HUES64 (cell line): Measurements from ENCODE around the gene OR10G2. TPM values are rescaled to one million over a fixed set of nuclear protein-coding genes. Genes with fewer than 3 reads are reported as not detected.

Source experiments
- H3K27ac ChIP-seq: 2 replicates; pipeline ENCODE4 v1.7.0; 2013; ENCODE audit warnings: low read depth, low read length, inconsistent platforms
- H3K27me3 ChIP-seq: 2 replicates; pipeline ENCODE4 v1.6.1; 2013; ENCODE audit warnings: mild to moderate bottlenecking, low read length; ENCODE audit not compliant: insufficient read depth
- H3K36me3 ChIP-seq: 2 replicates; pipeline ENCODE4 v1.6.1; 2013; ENCODE audit warnings: mild to moderate bottlenecking, low read length; ENCODE audit not compliant: insufficient read depth
- H3K4me1 ChIP-seq: 2 replicates; pipeline ENCODE4 v1.6.1; 2013; ENCODE audit warnings: mild to moderate bottlenecking, low read length, moderate library complexity; ENCODE audit not compliant: insufficient read depth
- H3K4me3 ChIP-seq: 2 replicates; pipeline ENCODE4 v1.5.1; 2013; ENCODE audit warnings: mild to moderate bottlenecking, low read length, moderate library complexity
- H3K9ac ChIP-seq: 2 replicates; pipeline ENCODE4 v1.6.1; 2013; ENCODE audit warnings: mild to moderate bottlenecking, low read depth, low read length
- H3K9me3 ChIP-seq: 2 replicates; pipeline ENCODE4 v1.6.1; 2013; ENCODE audit warnings: low read depth, low read length; ENCODE audit not compliant: insufficient read depth
- WGBS: fragments of 150-250, 120-280 bp; methylation state at CpG from one replicate; pipeline ENCODE4 v1.1.7; 2013; ENCODE audit warnings: missing lambda C conversion rate; 5-methylcytosine and 5-hydroxymethylcytosine counted together
- polyA plus RNA-seq, 2 experiments: library from polyadenylated mRNA; stranded (reverse); fragments of 50-300 nt; gene quantifications; one replicate each; pipeline ENCODE4 v1.2.3, GENCODE V29; 2013

Gene OR10G2, protein sequence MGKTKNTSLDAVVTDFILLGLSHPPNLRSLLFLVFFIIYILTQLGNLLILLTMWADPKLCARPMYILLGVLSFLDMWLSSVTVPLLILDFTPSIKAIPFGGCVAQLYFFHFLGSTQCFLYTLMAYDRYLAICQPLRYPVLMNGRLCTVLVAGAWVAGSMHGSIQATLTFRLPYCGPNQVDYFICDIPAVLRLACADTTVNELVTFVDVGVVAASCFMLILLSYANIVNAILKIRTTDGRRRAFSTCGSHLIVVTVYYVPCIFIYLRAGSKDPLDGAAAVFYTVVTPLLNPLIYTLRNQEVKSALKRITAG
- polyA plus RNA-seq (2013, experiment 1 of 2): not detected
- polyA plus RNA-seq (2013, experiment 2 of 2): not detected

DNA sequence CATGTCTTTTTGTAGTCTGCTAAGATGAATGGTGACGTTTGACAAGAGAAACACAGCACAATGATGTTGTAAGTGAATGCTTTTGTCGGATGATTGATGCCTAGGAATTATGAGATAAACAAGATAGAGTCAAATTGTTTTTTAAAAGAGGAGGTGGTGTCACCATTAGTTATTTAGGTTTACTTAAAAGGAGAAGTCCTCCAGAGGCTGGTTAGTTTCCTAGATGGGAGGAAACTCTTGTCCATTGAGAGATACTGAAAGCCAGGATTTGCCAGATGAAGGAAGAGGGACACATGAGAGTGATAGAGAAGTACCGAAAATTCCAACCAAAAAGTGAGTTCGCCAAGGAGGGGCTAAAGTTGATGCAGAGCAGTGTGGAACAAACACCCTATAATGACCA is at the start of gene OR10G2:
Gene OR10G2 (minus strand): TSS at position 101 of the 400 bp plus-strand sequence. CDS start 98 bp downstream, at position 3.
- 89% methylated on average over 4 of the region's 4 CpGs for WGBS
- Histone ChIP-seq H3K27me3 (no peaks in the 10 kb centered on the region), H3K9me3 (no peaks in the 10 kb centered on the region), H3K27ac (no peak within 1 kb of the TSS), H3K4me3 (no peak within 1 kb of the TSS), H3K36me3 (no peaks in the 10 kb centered on the region), H3K4me1 (no peaks in the 10 kb centered on the region), H3K9ac (no peak within 1 kb of the TSS)

DNA sequence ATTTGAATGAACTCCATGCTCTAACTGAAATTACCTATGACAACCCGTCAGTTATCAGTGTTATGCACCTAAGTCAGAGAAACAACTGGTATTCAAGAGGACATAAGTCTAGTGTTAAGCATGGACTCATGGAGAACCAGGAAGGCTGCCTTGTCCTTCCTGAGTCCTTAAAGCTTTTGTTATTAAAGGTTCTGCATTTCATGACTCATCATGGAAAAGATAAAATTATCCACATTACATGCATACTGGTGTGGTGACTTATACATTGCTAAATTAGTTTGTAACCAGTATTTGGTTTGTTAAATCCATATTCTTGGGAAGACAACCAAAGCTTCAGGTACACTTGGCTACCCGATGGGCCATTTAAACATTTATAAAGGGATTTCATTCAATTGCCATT is 45.3 kb upstream of the OR10G2 start:
- no peak overlapping the region for H3K9ac ChIP-seq
- H3K27me3 ChIP-seq: no peaks in the 10 kb centered on the region
- H3K27ac ChIP-seq: no peak overlapping the region
- no peak overlapping the region for H3K4me3 ChIP-seq
- WGBS: 94% methylated on average over 2 of the region's 2 CpGs
- H3K9me3 ChIP-seq: no peaks in the 10 kb centered on the region
- H3K36me3 ChIP-seq: no peaks in the 10 kb centered on the region
- no peaks in the 10 kb centered on the region for H3K4me1 ChIP-seq

GRCh38 chr14:21675566-21675965 is 40.8 kb upstream of the OR10G2 start:
- Histone ChIP-seq H3K4me1 (no peaks in the 10 kb centered on the region), H3K4me3 (no peak overlapping the region), H3K27ac (no peak overlapping the region), H3K9ac (no peak overlapping the region), H3K9me3 (no peaks in the 10 kb centered on the region), H3K36me3 (no peaks in the 10 kb centered on the region), H3K27me3 (no peaks in the 10 kb centered on the region)
- 88% methylated on average over 4 of the region's 4 CpGs for WGBS

GRCh38 chr14:21673718-21674117 is 39.0 kb upstream of the OR10G2 start, which contains the start of gene OR4E1:
OR4E1 (minus strand) TSS chr14:21673818; CDS start chr14:21670935, 2,883 bp downstream.
- H3K4me1 ChIP-seq: no peaks in the 10 kb centered on the region
- H3K9ac ChIP-seq: no peak within 1 kb of the TSS
- 88% methylated on average over 1 of the region's 1 CpG for WGBS
- no peaks in the 10 kb centered on the region for H3K9me3 ChIP-seq
- H3K36me3 ChIP-seq: no peaks in the 10 kb centered on the region
- no peak within 1 kb of the TSS for H3K4me3 ChIP-seq
- no peaks in the 10 kb centered on the region for H3K27me3 ChIP-seq
- no peak within 1 kb of the TSS for H3K27ac ChIP-seq

- Histone ChIP-seq H3K27me3 (no peaks in the 10 kb centered on the region), H3K4me1 (no peaks in the 10 kb centered on the region), H3K4me3 (no peak overlapping the region), H3K36me3 (no peaks in the 10 kb centered on the region), H3K9me3 (no peaks in the 10 kb centered on the region), H3K27ac (no peak overlapping the region), H3K9ac (no peak overlapping the region)
- 96% methylated on average over 1 of the region's 1 CpG for WGBS
Observed at GRCh38 chr14:21672116-21672515, 37.4 kb upstream of the OR10G2 start.

- H3K36me3 ChIP-seq: no peaks in the 10 kb centered on the region
- WGBS: 83% methylated on average over 2 of the region's 2 CpGs
- H3K27ac ChIP-seq: no peak overlapping the region
- H3K27me3 ChIP-seq: no peaks in the 10 kb centered on the region
- H3K4me3 ChIP-seq: no peak overlapping the region
- no peaks in the 10 kb centered on the region for H3K4me1 ChIP-seq
- H3K9ac ChIP-seq: no peak overlapping the region
- H3K9me3 ChIP-seq: no peaks in the 10 kb centered on the region
Observed at GRCh38 chr14:21671371-21671770, 36.6 kb upstream of the OR10G2 start.

GRCh38 chr14:21669284-21669683 is 34.5 kb upstream of the OR10G2 start:
- Histone ChIP-seq H3K9ac (no peak overlapping the region), H3K27me3 (no peaks in the 10 kb centered on the region), H3K36me3 (no peaks in the 10 kb centered on the region), H3K4me3 (no peak overlapping the region), H3K27ac (no peak overlapping the region), H3K9me3 (no peaks in the 10 kb centered on the region), H3K4me1 (no peaks in the 10 kb centered on the region)

DNA sequence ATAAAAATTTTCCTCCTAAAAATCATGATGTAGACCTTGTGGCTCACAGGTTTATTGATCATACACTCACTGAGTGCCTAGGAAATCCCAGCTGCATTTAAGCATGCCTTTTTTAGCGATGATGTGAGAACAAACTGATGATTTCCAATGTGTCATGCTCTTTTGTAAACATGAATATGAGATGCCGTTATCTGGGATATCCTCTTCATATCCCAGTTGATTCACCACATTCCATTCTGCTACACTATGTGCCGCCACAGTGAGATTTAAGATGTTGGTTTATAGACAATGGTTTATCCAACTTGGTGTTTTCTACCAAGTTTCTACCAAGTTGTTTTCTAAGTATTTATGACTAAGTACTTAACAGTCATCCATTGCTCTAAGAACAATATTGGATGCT is 33.6 kb upstream of the OR10G2 start:
- Histone ChIP-seq H3K9ac (no peak overlapping the region), H3K4me3 (no peak overlapping the region), H3K27me3 (no peaks in the 10 kb centered on the region), H3K4me1 (no peaks in the 10 kb centered on the region), H3K27ac (no peak overlapping the region), H3K9me3 (no peaks in the 10 kb centered on the region), H3K36me3 (no peaks in the 10 kb centered on the region)
- 94% methylated on average over 2 of the region's 3 CpGs for WGBS

- H3K27me3 ChIP-seq: no peaks in the 10 kb centered on the region
- WGBS: 96% methylated on average over 1 of the region's 1 CpG
Observed at GRCh38 chr14:21656980-21657379, 22.2 kb upstream of the OR10G2 start.

DNA sequence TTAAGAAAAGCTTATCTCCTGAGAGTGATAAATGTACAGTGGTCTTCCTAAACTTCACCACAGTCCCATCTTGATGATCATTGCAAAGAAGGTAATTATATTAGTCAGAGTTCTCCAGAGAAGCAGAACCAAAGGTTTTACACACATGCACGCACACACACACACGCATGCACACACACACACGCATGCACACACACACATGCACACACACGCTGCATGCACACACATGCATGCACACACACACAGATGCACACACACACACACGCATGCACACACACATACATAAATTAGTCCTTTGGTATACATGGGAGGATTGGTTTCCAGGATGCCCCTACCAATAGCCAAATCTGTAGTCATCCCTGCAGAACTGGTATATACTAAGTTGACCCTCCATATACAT is 19.5 kb upstream of the OR10G2 start:
- Histone ChIP-seq H3K9me3 (no peaks in the 10 kb centered on the region), H3K9ac (no peak overlapping the region), H3K27ac (no peak overlapping the region), H3K4me1 (peaks cover 9% of the 10 kb centered on the region), H3K4me3 (no peak overlapping the region), H3K27me3 (no peaks in the 10 kb centered on the region), H3K36me3 (no peaks in the 10 kb centered on the region)
- whole genome bisulfite sequencing: 92% methylated on average over 5 of the region's 5 CpGs

More at GRCh38 chr14:21656980-21657379, 22.2 kb upstream of the OR10G2 start:
- Histone ChIP-seq H3K4me3 (no peak overlapping the region), H3K36me3 (no peaks in the 10 kb centered on the region), H3K4me1 (peaks cover 8% of the 10 kb centered on the region), H3K9ac (no peak overlapping the region), H3K27ac (no peak overlapping the region), H3K9me3 (no peaks in the 10 kb centered on the region)

GRCh38 chr14:21653331-21653885 is 18.7 kb upstream of the OR10G2 start, which contains the start of gene OR4E2:
OR4E2 (plus strand) TSS chr14:21653835; CDS start chr14:21665083, 11,248 bp downstream.
- Histone ChIP-seq H3K9me3 (no peaks in the 10 kb centered on the region), H3K27ac (no peak within 1 kb of the TSS), H3K36me3 (no peaks in the 10 kb centered on the region), H3K27me3 (no peaks in the 10 kb centered on the region), H3K4me3 (no peak within 1 kb of the TSS), H3K9ac (no peak within 1 kb of the TSS), H3K4me1 (peaks cover 9% of the 10 kb centered on the region)
- WGBS: 95% methylated on average over 2 of the region's 2 CpGs
